ENCODE measurements around the gene HPCAL1. TPM values are rescaled to one million over a fixed set of nuclear protein-coding genes. Genes with fewer than 3 reads are reported as not detected.
"Not testable (repeated sequence)": the region's sequence is repeated elsewhere in the genome, so short reads cannot be mapped to it uniquely, and the experiment has no call there.

HPCAL1 gene
- total and polyA plus RNA-seq, 2 donors (not counting 1 experiment from before 2014, with no cell fraction given): 60.3 to 65.1 TPM

DNA sequence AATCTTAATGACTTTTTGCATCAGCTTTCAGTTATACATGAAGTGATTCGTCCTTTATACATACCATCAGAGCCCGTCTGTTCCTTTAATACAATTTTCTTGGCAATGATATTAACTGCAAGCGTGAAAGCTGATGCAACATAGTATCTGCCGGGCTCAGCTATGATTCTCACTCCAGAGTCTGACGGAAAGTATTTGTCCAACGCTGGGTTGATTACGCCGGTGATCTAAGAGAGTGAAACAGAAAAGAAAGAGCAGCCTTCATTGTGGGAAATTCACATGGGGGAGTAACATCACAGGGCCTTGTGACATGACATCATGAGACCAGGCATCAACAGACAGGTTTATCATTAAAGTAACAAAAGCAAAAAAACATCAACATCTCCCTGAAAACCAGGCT is 139.2 kb downstream of the HPCAL1 start:
- H3K4me1 Mint-ChIP-seq: peaks cover 35% of the 10 kb centered on the region
- Histone ChIP-seq H3K27ac (ENCODE audit: low read length in 2 of 2) (no peak overlapping the region), H2AFZ (ENCODE audit: insufficient read depth, low read depth, low read length, poor library complexity, severe bottlenecking) (no peak overlapping the region), H3K4me2 (replicated peaks; ENCODE audit: low read depth, low read length, poor library complexity, severe bottlenecking) (no peak overlapping the region), H3K36me3 (replicated peaks in 1 of 2; ENCODE audit: control extremely low read depth in 1 of 2, control insufficient read depth in 1 of 2, extremely low read depth in 1 of 2, insufficient read depth in 2 of 2, low read length in 1 of 2) (peaks cover 11 to 67% of the 10 kb centered on the region in 2 experiments), H3K27me3 (replicated peaks in 1 of 4; ENCODE audit: control extremely low read depth in 1 of 4, control insufficient read depth in 3 of 4, insufficient read depth in 4 of 4, low read length in 3 of 4) (no peaks in the 10 kb centered on the region), H3K4me3 (ENCODE audit: control extremely low read depth in 1 of 5, extremely low read depth in 1 of 5, insufficient read depth in 1 of 5, low read depth in 2 of 5, low read length in 4 of 5) (no peak overlapping the region), H3K4me1 (ENCODE audit: control insufficient read depth in 2 of 2, insufficient read depth in 2 of 2, low read length in 2 of 2) (peaks cover 28 to 39% of the 10 kb centered on the region in 2 donors), H4K20me1 (ENCODE audit: control insufficient read depth, insufficient read depth, low read length, poor library complexity, severe bottlenecking) (peaks cover 71% of the 10 kb centered on the region), H3K9ac (ENCODE audit: low read length) (no peak overlapping the region), H3K9me3 (ENCODE audit: control extremely low read depth in 1 of 3, control insufficient read depth in 2 of 3, insufficient read depth in 1 of 3, low read length in 2 of 3) (no peaks in the 10 kb centered on the region), H3K79me2 (ENCODE audit: control insufficient read depth, insufficient read depth, low read length) (peaks cover 56% of the 10 kb centered on the region)
- intact Hi-C loops (cut with micrococcal nuclease): loop anchor here (10.0 kb wide), 1 partner anchor 1313 kb away; no protein-coding TSS in a partner anchor
- 98% methylated on average over 8 of the region's 8 CpGs for WGBS (ENCODE audit: insufficient coverage)
- no peak overlapping the region for H3K4me3 Mint-ChIP-seq
- no peaks in the 10 kb centered on the region for H3K27me3 Mint-ChIP-seq
- CTCF ChIA-PET: interaction anchor here (6.9 kb wide), 1 partner anchor 7 kb away, joined by 95 read pairs; no protein-coding TSS in a partner anchor
- no peak overlapping the region for H3K27ac Mint-ChIP-seq
- POLR2A ChIA-PET: no interaction called here
- DNase-seq (no peak), ATAC-seq (ENCODE audit: low read depth) (no peak)
- TF ChIP-seq, protein P1, sequence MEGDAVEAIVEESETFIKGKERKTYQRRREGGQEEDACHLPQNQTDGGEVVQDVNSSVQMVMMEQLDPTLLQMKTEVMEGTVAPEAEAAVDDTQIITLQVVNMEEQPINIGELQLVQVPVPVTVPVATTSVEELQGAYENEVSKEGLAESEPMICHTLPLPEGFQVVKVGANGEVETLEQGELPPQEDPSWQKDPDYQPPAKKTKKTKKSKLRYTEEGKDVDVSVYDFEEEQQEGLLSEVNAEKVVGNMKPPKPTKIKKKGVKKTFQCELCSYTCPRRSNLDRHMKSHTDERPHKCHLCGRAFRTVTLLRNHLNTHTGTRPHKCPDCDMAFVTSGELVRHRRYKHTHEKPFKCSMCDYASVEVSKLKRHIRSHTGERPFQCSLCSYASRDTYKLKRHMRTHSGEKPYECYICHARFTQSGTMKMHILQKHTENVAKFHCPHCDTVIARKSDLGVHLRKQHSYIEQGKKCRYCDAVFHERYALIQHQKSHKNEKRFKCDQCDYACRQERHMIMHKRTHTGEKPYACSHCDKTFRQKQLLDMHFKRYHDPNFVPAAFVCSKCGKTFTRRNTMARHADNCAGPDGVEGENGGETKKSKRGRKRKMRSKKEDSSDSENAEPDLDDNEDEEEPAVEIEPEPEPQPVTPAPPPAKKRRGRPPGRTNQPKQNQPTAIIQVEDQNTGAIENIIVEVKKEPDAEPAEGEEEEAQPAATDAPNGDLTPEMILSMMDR (IDR thresholded peaks at IDR 0.05): no peak
- no peak for TF ChIP-seq EZH2 (IDR thresholded peaks at IDR 0.05; ENCODE audit: borderline replicate concordance, insufficient read depth, low read depth, low read length, poor library complexity, severe bottlenecking)
- no peaks in the 10 kb centered on the region for H3K9me3 Mint-ChIP-seq (ENCODE audit: insufficient read depth)

DNA sequence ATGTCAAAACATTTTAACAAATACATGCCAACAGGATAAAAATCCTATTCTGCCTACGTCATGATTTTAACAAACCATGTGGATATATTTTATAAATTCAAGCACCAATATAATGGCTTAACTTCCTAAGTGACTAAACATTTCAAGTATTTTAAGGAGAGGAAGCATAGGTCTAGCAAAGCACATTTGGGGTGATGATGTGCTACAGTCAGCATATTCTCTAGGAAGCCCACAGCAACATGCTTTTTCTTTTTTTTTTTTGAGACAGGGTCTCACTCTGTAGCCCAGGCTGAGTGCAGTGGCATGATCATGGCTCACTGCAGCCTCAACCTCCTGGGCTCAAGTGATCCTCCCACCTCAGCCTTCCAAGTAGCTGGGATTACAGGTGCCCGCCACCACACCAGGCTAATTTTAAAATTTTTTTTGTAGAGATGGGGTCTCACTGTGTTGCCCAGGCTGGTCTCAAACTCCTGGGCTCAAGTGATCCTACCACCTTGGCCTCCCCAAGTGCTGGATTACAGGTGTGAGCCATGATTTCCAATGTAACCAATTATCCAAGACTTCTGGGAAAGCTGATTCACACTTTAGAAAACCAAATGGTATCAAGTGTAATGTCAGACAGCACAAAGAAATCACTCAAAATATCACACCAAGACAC is 139.9 kb downstream of the HPCAL1 start:
- H3K27ac Mint-ChIP-seq; H3K27ac ChIP-seq (ENCODE audit: low read length in 2 of 2); ATAC-seq (ENCODE audit: low read depth); H3K4me3 ChIP-seq (ENCODE audit: control extremely low read depth in 1 of 5, extremely low read depth in 1 of 5, insufficient read depth in 1 of 5, low read depth in 2 of 5, low read length in 4 of 5); H3K9me3 ChIP-seq (ENCODE audit: control extremely low read depth in 1 of 3, control insufficient read depth in 2 of 3, insufficient read depth in 1 of 3, low read length in 2 of 3); H3K27me3 ChIP-seq (replicated peaks in 1 of 4; ENCODE audit: control extremely low read depth in 1 of 4, control insufficient read depth in 3 of 4, insufficient read depth in 4 of 4, low read length in 3 of 4); DNase-seq; H3K4me2 ChIP-seq (replicated peaks; ENCODE audit: low read depth, low read length, poor library complexity, severe bottlenecking); H3K9me3 Mint-ChIP-seq (ENCODE audit: insufficient read depth); POLR2A ChIA-PET; H3K9ac ChIP-seq (ENCODE audit: low read length); H3K27me3 Mint-ChIP-seq; H3K4me3 Mint-ChIP-seq; H2AFZ ChIP-seq (ENCODE audit: insufficient read depth, low read depth, low read length, poor library complexity, severe bottlenecking): not testable (repeated sequence)
- H3K36me3 ChIP-seq (replicated peaks in 1 of 2; ENCODE audit: control extremely low read depth in 1 of 2, control insufficient read depth in 1 of 2, extremely low read depth in 1 of 2, insufficient read depth in 2 of 2, low read length in 1 of 2): peaks cover 11 to 67% of the 10 kb centered on the region in 2 experiments
- CTCF ChIA-PET: interaction anchor here (1.5 to 6.9 kb wide), 3 partner anchors 8 to 33 kb away, joined by 3 to 95 read pairs (median 10); no protein-coding TSS in a partner anchor
- H3K4me1 Mint-ChIP-seq: peaks cover 41% of the 10 kb centered on the region
- H4K20me1 ChIP-seq (ENCODE audit: control insufficient read depth, insufficient read depth, low read length, poor library complexity, severe bottlenecking): peaks cover 77% of the 10 kb centered on the region
- peaks cover 33 to 45% of the 10 kb centered on the region in 2 donors for H3K4me1 ChIP-seq (ENCODE audit: control insufficient read depth in 2 of 2, insufficient read depth in 2 of 2, low read length in 2 of 2)
- intact Hi-C loops (cut with micrococcal nuclease): loop anchor here (10.0 kb wide), 1 partner anchor 1312 kb away; no protein-coding TSS in a partner anchor
- no CpG with 5 or more reads among the region's 2 CpGs for WGBS (ENCODE audit: insufficient coverage)
- peaks cover 63% of the 10 kb centered on the region for H3K79me2 ChIP-seq (ENCODE audit: control insufficient read depth, insufficient read depth, low read length)
